Heart left ventricle (tissue), 13 donors: ENCODE data around the gene TBC1D1.

ENCODE experiments used
- CTCF ChIP-seq, 12 donors: fragments of 200-600 bp; sonication (generic) in 4 of 12; IDR thresholded peaks; one replicate each; pipeline versions ENCODE4 v1.5.0 to v1.8.0; 2018 to 2022; ENCODE audit warnings: antibody characterized with exemption in 12 of 12, mild to moderate bottlenecking in 5 of 12
- POLR2A ChIP-seq, 2 donors: fragments of 450-650 bp; IDR thresholded peaks; one replicate each; pipeline ENCODE4 v1.6.1; 2017; ENCODE audit warnings: antibody characterized with exemption in 2 of 2, mild to moderate bottlenecking in 2 of 2, moderate library complexity in 2 of 2
- donor health status: ischemic (EF 13 %, LVEDD 7.1; RV severe dilation, severe dysfunction).
- donor health status: DM: no; HTN: yes; CAD: no.
- donor health status: DM: no; HTN: no; CAD: no.
- donor health status: ischemic (EF 25% LVEDD 6.9; RV normal size, moderate dysfunction).
- donor health status: ischemic (EF 25% LVEDD 5.7; RV mildly dilated, moderate dysfunction).
- donor health status: ischemic (EF 35%, LVEDD 5.7; RV mildly dilated, moderate dysfunction).
- donor health status: nonischemic (EF 11% LVEDD 7.7; RV severe dilation, severe dysfunction).
- donor health status: DM: yes; HTN: yes; CAD: no.
- donor health status: PGD.
- donor health status: ischemic (EF 29% LVEDD 5.4; RV normal size, mild dysfunction).
- donor health status: nonischemic (EF 23%, LVEDD 6.1; RV moderate dilation, normal function).

- TF ChIP-seq CTCF (IDR thresholded peaks at IDR 0.05) = no peak
- TF ChIP-seq POLR2A (IDR thresholded peaks at IDR 0.05) = no peak
Observed at GRCh38 chr4:37958932-37959331, 68.0 kb downstream of the TBC1D1 start.
